A549 (cell line): Measurements from ENCODE around the gene ZFYVE19. TPM values are rescaled to one million over a fixed set of nuclear protein-coding genes. Genes with fewer than 3 reads are reported as not detected.

Source experiments
- ATAC-seq, 2 experiments: fragments of 200-7000 bp in 1 of 2; fragments of >200 bp in 1 of 2; cut with Nextera tagmentation in 1 of 2; cut with Tn5 transposase in 1 of 2; 3 replicates each; pipeline versions ENCODE4 v1.8.0 to v1.9.1; 2018 to 2020; ENCODE audit warnings: mild to moderate bottlenecking in 1 of 2, moderate library complexity in 1 of 2
- CTCF ChIA-PET: fragments of 300-600 bp; sonication (Branson Sonifier 250); formaldehyde crosslinking; extraction: SDS; loops from one replicate; lab custom pipeline; 2021; ENCODE audit warnings: antibody characterized with exemption, inconsistent platforms; lab: Yijun Ruan, JAX
- POLR2A ChIA-PET: fragments of 350-600 bp; formaldehyde crosslinking; extraction: SDS; loops from one replicate; lab custom pipeline; 2021; ENCODE audit warnings: antibody characterized with exemption, inconsistent platforms; lab: Yijun Ruan, JAX
- DNase-seq, 2 experiments: peaks; one replicate each; pipeline versions ENCODE4 v3.0.0 to v3.0.0-alpha.2; 2011 to 2016; ENCODE audit warnings: low read depth in 1 of 2, low spot score in 1 of 2
- FAIRE-seq: peaks from 2 replicates; lab custom pipeline; 2011; peaks lifted over from hg19 to GRCh38; lab: Jason Lieb, UNC
- H3K27ac ChIP-seq, 2 experiments: fragments of >200 bp; sonication (Bioruptor Twin); formaldehyde crosslinking; 3 replicates each; pipeline ENCODE4 v1.5.1; 2016 to 2017
- H3K4me1 ChIP-seq: fragments of >200 bp; sonication (Bioruptor Twin); formaldehyde crosslinking; 3 replicates; pipeline ENCODE4 v1.6.1; 2016
- H3K4me2 ChIP-seq: fragments of >200 bp; sonication (Bioruptor Twin); formaldehyde crosslinking; 3 replicates; pipeline ENCODE4 v1.6.1; 2016
- H3K4me3 ChIP-seq: fragments of >200 bp; sonication (Bioruptor Twin); formaldehyde crosslinking; 3 replicates; pipeline ENCODE4 v1.5.1; 2016
- H3K9me3 ChIP-seq: fragments of >200 bp; sonication (Bioruptor Twin); formaldehyde crosslinking; 3 replicates; pipeline ENCODE4 v1.6.1; 2016
- CBX2 ChIP-seq: fragments of 200-600 bp; sonication (generic); IDR thresholded peaks from 2 replicates; pipeline ENCODE4 v1.6.1; 2016; ENCODE audit warnings: low read depth, mild to moderate bottlenecking, borderline replicate concordance
- EHF ChIP-seq: fragments of 250-450 bp; sonication (Bioruptor Pico); IDR thresholded peaks from 2 replicates; pipeline ENCODE4 v1.5.0; 2020; ENCODE audit warnings: mild to moderate bottlenecking
- EHMT2 ChIP-seq: fragments of 200-600 bp; sonication (generic); IDR thresholded peaks from 2 replicates; pipeline ENCODE4 v1.6.1; 2016; ENCODE audit warnings: antibody characterized with exemption, low read depth, mild to moderate bottlenecking, moderate library complexity
- ESRRA ChIP-seq: fragments of 150-350 bp; IDR thresholded peaks from 2 replicates; pipeline ENCODE4 v1.6.1; 2014; ENCODE audit warnings: mild to moderate bottlenecking, low read length, borderline replicate concordance
- FOXS1 ChIP-seq: fragments of 250-450 bp; sonication (Bioruptor Pico); IDR thresholded peaks from 2 replicates; pipeline ENCODE4 v1.5.0; 2020; ENCODE audit warnings: mild to moderate bottlenecking, moderate library complexity
- GATA3 ChIP-seq: IDR thresholded peaks from 2 replicates; pipeline ENCODE4 v1.6.1; 2012; ENCODE audit warnings: borderline replicate concordance
- HEYL ChIP-seq: fragments of 250-450 bp; sonication (Bioruptor Pico); IDR thresholded peaks from 2 replicates; pipeline ENCODE4 v1.8.0; 2021; ENCODE audit warnings: mild to moderate bottlenecking, moderate library complexity
- HOXA7 ChIP-seq: fragments of 250-450 bp; sonication (Bioruptor Pico); IDR thresholded peaks from 2 replicates; pipeline ENCODE4 v1.5.0; 2020; ENCODE audit warnings: mild to moderate bottlenecking, moderate library complexity
- JUN ChIP-seq, 2 experiments: fragments of >200 bp; sonication (Bioruptor Twin); formaldehyde crosslinking; IDR thresholded peaks; 2 replicates in 1 of 2; 3 replicates in 1 of 2; pipeline ENCODE4 v1.6.1; 2016 to 2017
- JUNB ChIP-seq: fragments of >200 bp; sonication (Bioruptor Twin); formaldehyde crosslinking; IDR thresholded peaks from 2 replicates; pipeline ENCODE4 v1.6.1; 2016
- KDM5A ChIP-seq: fragments of 200-600 bp; sonication (generic); IDR thresholded peaks from 2 replicates; pipeline ENCODE4 v1.6.1; 2016; ENCODE audit warnings: antibody characterized with exemption, mild to moderate bottlenecking
- MYC ChIP-seq: IDR thresholded peaks from 2 replicates; pipeline ENCODE4 v1.6.1; 2012; ENCODE audit warnings: mild to moderate bottlenecking, inconsistent platforms, low read length, improper control_type of control experiment, borderline replicate concordance
- NFE2L2 ChIP-seq: fragments of 150-350 bp; conservative IDR thresholded peaks from 2 replicates; pipeline ENCODE4 v1.6.1; 2014; ENCODE audit warnings: low read length
- NR3C1 ChIP-seq: fragments of >200 bp; sonication (Bioruptor Twin); formaldehyde crosslinking; IDR thresholded peaks from 3 replicates; pipeline ENCODE4 v1.6.1; 2017
- PBX3 ChIP-seq: IDR thresholded peaks from 2 replicates; pipeline ENCODE4 v1.6.1; 2012
- PHF8 ChIP-seq: fragments of 200-600 bp; sonication (generic); IDR thresholded peaks from 2 replicates; pipeline ENCODE4 v1.6.1; 2016; ENCODE audit warnings: low read depth, mild to moderate bottlenecking, antibody characterized with exemption, moderate library complexity, borderline replicate concordance
- POLR2A ChIP-seq: IDR thresholded peaks from 2 replicates; pipeline ENCODE4 v1.6.1; 2012; ENCODE audit warnings: mild to moderate bottlenecking, low read length
- POLR2AphosphoS2 ChIP-seq: conservative IDR thresholded peaks from 2 replicates; pipeline ENCODE4 v1.6.1; 2012; ENCODE audit warnings: low read length, improper control_type of control experiment, inconsistent platforms
- RAD21 ChIP-seq, 2 experiments: fragments of >200 bp in 1 of 2; sonication (Bioruptor Twin) in 1 of 2; formaldehyde crosslinking in 1 of 2; IDR thresholded peaks in 1 of 2; conservative IDR thresholded peaks in 1 of 2; 2 replicates in 1 of 2; 3 replicates in 1 of 2; pipeline ENCODE4 v1.6.1; 2012 to 2018; ENCODE audit warnings: inconsistent platforms in 1 of 2
- REST ChIP-seq: fragments of 200-600 bp; sonication (generic); IDR thresholded peaks from 2 replicates; pipeline ENCODE4 v1.6.1; 2016; ENCODE audit warnings: antibody characterized with exemption, mild to moderate bottlenecking, moderate library complexity
- TFCP2L1 ChIP-seq: fragments of 250-450 bp; sonication (Bioruptor Pico); IDR thresholded peaks from 2 replicates; pipeline ENCODE4 v1.5.0; 2021; ENCODE audit warnings: mild to moderate bottlenecking
- ZC3H11A ChIP-seq: fragments of 450-650 bp; IDR thresholded peaks from 2 replicates; pipeline ENCODE4 v1.6.1; 2014; ENCODE audit warnings: antibody characterized with exemption, mild to moderate bottlenecking
- ZNF302 ChIP-seq: fragments of 250-450 bp; sonication (Bioruptor Pico); IDR thresholded peaks from 2 replicates; pipeline ENCODE4 v1.9.0; 2021; ENCODE audit warnings: inconsistent platforms, mild to moderate bottlenecking, moderate library complexity
- ZSCAN20 ChIP-seq: fragments of 250-450 bp; sonication (Bioruptor Pico); IDR thresholded peaks from 2 replicates; pipeline ENCODE4 v1.8.0; 2022; ENCODE audit warnings: mild to moderate bottlenecking, moderate library complexity
- WGBS: methylation state at CpG from one replicate; pipeline ENCODE4 v1.1.6; 2017; ENCODE audit errors: missing lambda C conversion rate; 5-methylcytosine and 5-hydroxymethylcytosine counted together
- polyA plus RNA-seq, 4 experiments: library from polyadenylated mRNA; depleted of rRNA in 3 of 4; stranded (reverse); fragments of >200 nt; fragmentation: RNase III in 1 of 4; extraction: RNeasy Plus Mini Kit Qiagen cat#74134 plus additional on column Dnase treatment in 1 of 4; gene quantifications; 2 replicates in 3 of 4; 3 replicates in 1 of 4; pipeline ENCODE4 v1.2.3, GENCODE V29; 2011 to 2017

ZFYVE19 gene
- polyA plus RNA-seq, 2 of the 4 experiments (the other 2 are of a cell fraction): 15.6 to 25.6 TPM

GRCh38 chr15:40764629-40765103 is 42.2 kb upstream of the ZFYVE19 start (continued):
- TF ChIP-seq PBX3 (no peak), RAD21 (conservative IDR thresholded peaks at IDR 0.05 in 1 of 2, IDR thresholded peaks at IDR 0.05 in 1 of 2) (no peak), POLR2AphosphoS2 (no peak), NFE2L2 (no peak), HEYL (CRISPR knock-in tag) (no peak), TFCP2L1 (CRISPR knock-in tag) (no peak)

- peaks cover 14% of the 10 kb centered on the region; the same call in 2 of the 3 replicates for H3K4me1 ChIP-seq
- CTCF ChIA-PET: interaction anchor here (1.0 to 6.1 kb wide), 5 partner anchors 11 to 92 kb away, joined by 3 to 40 read pairs (median 9); no protein-coding TSS in a partner anchor
- ATAC-seq (no peak), DNase-seq (no peak), FAIRE-seq (no peak)
- no peak overlapping the region for H3K4me3 ChIP-seq
- no peak overlapping the region for H3K27ac ChIP-seq
- 80% methylated on average over 4 of the region's 7 CpGs for WGBS
- TF ChIP-seq KDM5A: no peak
- no peak for TF ChIP-seq EHF (CRISPR knock-in tag)
- TF ChIP-seq NR3C1: no peak
- no peak for TF ChIP-seq TFCP2L1 (CRISPR knock-in tag)
- TF ChIP-seq POLR2A: no peak
- no peak for TF ChIP-seq JUN (IDR thresholded peaks at IDR 0.05)
- TF ChIP-seq GATA3: no peak
- TF ChIP-seq JUNB: no peak
- no peak for TF ChIP-seq MYC
- TF ChIP-seq ZC3H11A: no peak
- TF ChIP-seq REST: no peak
- TF ChIP-seq HOXA7 (CRISPR knock-in tag): no peak
- TF ChIP-seq EHMT2: no peak
- no peak for TF ChIP-seq ESRRA
- no peak for TF ChIP-seq FOXS1 (CRISPR knock-in tag)
- TF ChIP-seq ZSCAN20: no peak
- TF ChIP-seq CBX2: no peak
- no peak for TF ChIP-seq PHF8
- TF ChIP-seq ZNF302 (CRISPR knock-in tag): no peak
- H3K9me3 ChIP-seq: no peaks in the 10 kb centered on the region
- POLR2A ChIA-PET: interaction anchor here (0.5 kb wide), 1 partner anchor 128 kb away, joined by 3 read pairs; the partner anchor contains the start of gene VPS18
- H3K4me2 ChIP-seq: no peak overlapping the region
Observed at GRCh38 chr15:40766194-40766815, 40.6 kb upstream of the ZFYVE19 start.
